ENCODE measurements around the gene TTLL7. TPM values are rescaled to one million over a fixed set of nuclear protein-coding genes. Genes with fewer than 3 reads are reported as not detected.

TTLL7 gene
- total and polyA plus RNA-seq, 10 donors: 0.59 to 4.8 (median 3.0) TPM

DNA sequence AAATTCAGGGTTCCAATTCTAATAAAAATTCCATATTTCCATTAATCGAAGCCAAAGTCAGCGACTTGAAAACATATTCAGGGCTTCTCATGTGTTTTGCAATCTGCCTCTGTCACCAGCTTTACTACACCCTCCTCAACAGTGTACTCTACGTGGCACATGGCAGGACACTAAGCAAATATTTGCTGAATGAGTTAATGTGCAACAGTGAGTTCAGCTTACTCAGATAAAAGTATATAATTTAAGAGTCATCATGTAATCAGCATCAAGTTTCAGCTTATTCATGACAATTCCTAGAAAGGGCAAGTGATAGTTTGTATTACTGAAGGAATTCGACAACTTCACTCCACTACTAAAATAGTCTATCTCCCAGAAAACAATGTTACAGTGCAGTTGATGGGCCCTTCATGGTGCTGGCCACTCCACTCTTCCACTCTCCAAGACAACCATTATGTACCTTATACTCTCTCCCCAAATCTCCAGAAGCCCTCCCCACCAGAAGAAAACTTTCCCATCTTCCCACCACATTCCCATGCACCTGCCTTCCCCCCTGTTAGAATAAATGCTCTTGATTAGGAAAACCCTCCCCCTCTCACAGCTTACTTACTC, 97.3 kb downstream of the TTLL7 start:
- Histone ChIP-seq H3K9me3 (no peaks in the 10 kb centered on the region), H3K27me3 (replicated peaks in 1 of 7) (no peaks in the 10 kb centered on the region), H3K36me3 (no peaks in the 10 kb centered on the region), H3K4me3 (no peak overlapping the region), H3K4me1 (no peaks in the 10 kb centered on the region), H3K27ac (no peak overlapping the region)
- intact Hi-C loops (cut with DNase I; ENCODE audit: low total_unique reads): no loop called here
- no peak for TF ChIP-seq POLR2A (IDR thresholded peaks at IDR 0.05)
- TF ChIP-seq POLR2AphosphoS5 (IDR thresholded peaks at IDR 0.05): no peak
- TF ChIP-seq, protein P1, sequence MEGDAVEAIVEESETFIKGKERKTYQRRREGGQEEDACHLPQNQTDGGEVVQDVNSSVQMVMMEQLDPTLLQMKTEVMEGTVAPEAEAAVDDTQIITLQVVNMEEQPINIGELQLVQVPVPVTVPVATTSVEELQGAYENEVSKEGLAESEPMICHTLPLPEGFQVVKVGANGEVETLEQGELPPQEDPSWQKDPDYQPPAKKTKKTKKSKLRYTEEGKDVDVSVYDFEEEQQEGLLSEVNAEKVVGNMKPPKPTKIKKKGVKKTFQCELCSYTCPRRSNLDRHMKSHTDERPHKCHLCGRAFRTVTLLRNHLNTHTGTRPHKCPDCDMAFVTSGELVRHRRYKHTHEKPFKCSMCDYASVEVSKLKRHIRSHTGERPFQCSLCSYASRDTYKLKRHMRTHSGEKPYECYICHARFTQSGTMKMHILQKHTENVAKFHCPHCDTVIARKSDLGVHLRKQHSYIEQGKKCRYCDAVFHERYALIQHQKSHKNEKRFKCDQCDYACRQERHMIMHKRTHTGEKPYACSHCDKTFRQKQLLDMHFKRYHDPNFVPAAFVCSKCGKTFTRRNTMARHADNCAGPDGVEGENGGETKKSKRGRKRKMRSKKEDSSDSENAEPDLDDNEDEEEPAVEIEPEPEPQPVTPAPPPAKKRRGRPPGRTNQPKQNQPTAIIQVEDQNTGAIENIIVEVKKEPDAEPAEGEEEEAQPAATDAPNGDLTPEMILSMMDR (IDR thresholded peaks at IDR 0.05 in 8 of 11, conservative IDR thresholded peaks at IDR 0.05 in 3 of 11): no peak
- DNase-seq: no peak
- 85 to 94% (median 87%) methylated on average over 4 of the region's 4 CpGs for WGBS, 5 donors

DNA sequence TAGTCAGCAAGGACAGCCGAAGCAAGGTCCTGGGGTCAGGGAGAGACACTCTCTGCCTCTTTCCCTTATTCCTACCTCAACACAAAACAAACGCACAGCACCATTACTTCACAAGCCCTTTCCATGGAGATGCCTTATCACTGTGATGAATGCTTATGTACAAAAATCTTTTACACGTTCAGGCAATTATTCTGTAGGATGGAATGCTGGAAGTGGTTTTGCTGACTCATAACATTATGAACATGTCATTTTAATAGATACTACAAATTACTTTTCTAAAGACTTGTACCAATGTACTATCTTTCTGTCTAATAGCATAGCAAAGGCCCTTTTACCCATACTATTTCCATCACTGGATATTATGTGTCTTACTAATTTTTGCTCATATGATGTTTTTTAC, 98.4 kb downstream of the TTLL7 start:
- H3K9me3 ChIP-seq: no peaks in the 10 kb centered on the region
- DNase-seq: no peak
- no peak overlapping the region for H3K27ac ChIP-seq
- no peaks in the 10 kb centered on the region for H3K36me3 ChIP-seq
- no peaks in the 10 kb centered on the region for H3K27me3 ChIP-seq (replicated peaks in 1 of 7)
- H3K4me3 ChIP-seq: no peak overlapping the region
- intact Hi-C loops (cut with DNase I; ENCODE audit: low total_unique reads): no loop called here
- TF ChIP-seq POLR2A (IDR thresholded peaks at IDR 0.05) (no peak), POLR2AphosphoS5 (IDR thresholded peaks at IDR 0.05) (no peak)
- TF ChIP-seq, protein P1 (IDR thresholded peaks at IDR 0.05 in 8 of 11, conservative IDR thresholded peaks at IDR 0.05 in 3 of 11): no peak
- WGBS, 5 donors: 46 to 60% (median 53%) methylated on average over 3 of the region's 3 CpGs
- no peaks in the 10 kb centered on the region for H3K4me1 ChIP-seq

DNA sequence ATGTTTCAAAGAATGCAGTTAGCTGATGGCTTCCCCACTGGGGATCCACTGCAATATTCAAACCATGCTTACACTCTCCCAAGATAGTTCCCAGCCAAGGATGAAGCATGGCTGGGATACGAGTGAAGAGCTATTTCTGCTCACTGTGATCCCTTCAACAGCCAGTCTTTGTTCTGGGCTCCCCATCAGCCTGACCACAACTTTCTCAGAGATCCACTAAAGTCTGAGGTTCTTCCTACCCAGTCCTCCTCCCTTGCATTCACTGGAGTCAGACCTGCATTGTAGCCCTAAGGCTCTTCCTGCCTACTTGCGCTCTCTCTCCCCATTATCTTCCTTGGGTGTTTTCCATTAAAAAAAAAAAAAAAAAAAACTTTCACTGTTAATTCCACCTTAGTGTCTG, 101.4 kb downstream of the TTLL7 start:
- no peak overlapping the region for H3K27ac ChIP-seq
- TF ChIP-seq POLR2A (IDR thresholded peaks at IDR 0.05) (no peak), POLR2AphosphoS5 (IDR thresholded peaks at IDR 0.05) (no peak)
- TF ChIP-seq, protein P1 (IDR thresholded peaks at IDR 0.05 in 8 of 11, conservative IDR thresholded peaks at IDR 0.05 in 3 of 11): no peak
- no peaks in the 10 kb centered on the region for H3K36me3 ChIP-seq
- WGBS, 5 donors: 89 to 96% (median 93%) methylated on average over 2 of the region's 2 CpGs
- H3K4me1 ChIP-seq: no peaks in the 10 kb centered on the region
- no peak overlapping the region for H3K4me3 ChIP-seq
- H3K27me3 ChIP-seq (replicated peaks in 1 of 7): no peaks in the 10 kb centered on the region
- no peaks in the 10 kb centered on the region for H3K9me3 ChIP-seq
- intact Hi-C loops (cut with DNase I; ENCODE audit: low total_unique reads): no loop called here
- no peak for DNase-seq

DNA sequence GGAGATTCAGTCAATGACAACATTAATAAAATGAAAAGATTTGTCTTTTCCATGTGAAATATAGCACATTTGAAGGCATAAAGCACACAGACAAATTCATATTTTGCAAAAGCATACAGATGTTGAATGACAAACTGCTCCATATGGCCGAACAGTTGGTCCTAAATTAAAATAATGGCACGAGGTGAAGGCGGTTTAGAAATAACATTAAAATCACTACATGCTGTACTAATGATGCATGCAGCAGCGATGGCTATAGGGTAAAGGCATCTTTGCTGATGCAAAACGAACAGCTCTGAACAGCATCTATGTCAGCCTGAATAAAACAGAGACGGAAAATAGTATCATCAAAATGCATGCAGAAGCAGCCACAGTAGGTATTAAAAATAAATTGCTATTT, 102.6 kb downstream of the TTLL7 start:
- WGBS, 5 donors: 85 to 95% (median 91%) methylated on average over 6 of the region's 6 CpGs

More for the DNA sequence above, 102.6 kb downstream of the TTLL7 start:
- Histone ChIP-seq H3K4me3 (no peak overlapping the region), H3K27ac (no peak overlapping the region), H3K4me1 (no peaks in the 10 kb centered on the region), H3K27me3 (replicated peaks in 1 of 7) (no peaks in the 10 kb centered on the region), H3K9me3 (no peaks in the 10 kb centered on the region), H3K36me3 (no peaks in the 10 kb centered on the region)
- intact Hi-C loops (cut with DNase I; ENCODE audit: low total_unique reads): no loop called here
- TF ChIP-seq, protein P1 (IDR thresholded peaks at IDR 0.05 in 8 of 11, conservative IDR thresholded peaks at IDR 0.05 in 3 of 11): no peak
- TF ChIP-seq POLR2A (IDR thresholded peaks at IDR 0.05): no peak
- TF ChIP-seq POLR2AphosphoS5 (IDR thresholded peaks at IDR 0.05): no peak
- DNase-seq: no peak
